Endothelial cell of umbilical vein (primary cell): Measurements from ENCODE around the gene LHFPL5. TPM values are rescaled to one million over a fixed set of nuclear protein-coding genes. Genes with fewer than 3 reads are reported as not detected.

ENCODE experiments used
- BruUV-seq: library from RNA; stranded (reverse); fragments of 400-500 nt; replicated peaks from 2 replicates; lab custom pipeline; 2021; lab: Mats Ljungman, UMichigan
- CTCF ChIA-PET: fragments of 300-600, 350-600 bp; sonication (Branson Sonifier 250); formaldehyde crosslinking; loops from one replicate; lab custom pipeline; 2021; ENCODE audit warnings: antibody characterized with exemption, inconsistent platforms; lab: Charles Lee
- POLR2A ChIA-PET: fragments of 300-600, 350-600 bp; sonication (Branson Sonifier 250); formaldehyde crosslinking; loops from one replicate; lab custom pipeline; 2021; ENCODE audit warnings: antibody characterized with exemption, inconsistent platforms; lab: Charles Lee
- DNase-seq: peaks from one replicate; pipeline ENCODE4 v3.0.0-alpha.2; 2011; ENCODE audit warnings: low read depth, low spot score
- FAIRE-seq: peaks from 2 replicates; lab custom pipeline; 2011; peaks lifted over from hg19 to GRCh38; lab: Jason Lieb, UNC
- H2AFZ ChIP-seq: 2 replicates; pipeline ENCODE4 v1.6.0; 2012; ENCODE audit warnings: low read depth, low read length, control low read depth, inconsistent platforms
- H3K27ac ChIP-seq: 2 replicates; pipeline ENCODE4 v1.5.1; 2011; ENCODE audit warnings: low read depth, mild to moderate bottlenecking, control low read depth, low read length, moderate library complexity; ENCODE audit not compliant: insufficient read depth
- H3K27me3 ChIP-seq, 2 experiments: 2 replicates each; pipeline versions ENCODE4 v1.6.0 to v1.6.1; 2011; ENCODE audit warnings: low read length in 2 of 2, mixed read lengths in 1 of 2; ENCODE audit not compliant: control insufficient read depth in 2 of 2, insufficient read depth in 2 of 2
- H3K36me3 ChIP-seq, 2 experiments: 2 replicates in 1 of 2; 3 replicates in 1 of 2; pipeline ENCODE4 v1.5.1; 2011; ENCODE audit warnings: low read length in 2 of 2, mild to moderate bottlenecking in 1 of 2, moderate library complexity in 1 of 2; ENCODE audit not compliant: control insufficient read depth in 2 of 2, insufficient read depth in 2 of 2; ENCODE audit errors: extremely low read depth in 1 of 2
- H3K4me1 ChIP-seq: 3 replicates; pipeline ENCODE4 v1.5.1; 2011; ENCODE audit warnings: mild to moderate bottlenecking, low read length; ENCODE audit not compliant: control insufficient read depth, insufficient read depth; ENCODE audit errors: extremely low read depth
- H3K4me2 ChIP-seq: 2 replicates; pipeline ENCODE4 v1.6.1; 2011; ENCODE audit warnings: low read length, control low read depth, mixed read lengths; ENCODE audit not compliant: insufficient read depth
- H3K4me3 ChIP-seq, 3 experiments: fragments of 200-600 bp in 1 of 3; sonication (generic), shearing (Covaris generic) in 1 of 3; replicated peaks in 1 of 3; 2 replicates each; pipeline ENCODE4 v1.5.1; 2011 to 2016; ENCODE audit warnings: control low read depth in 3 of 3, low read length in 3 of 3, mild to moderate bottlenecking in 2 of 3, inconsistent platforms in 1 of 3, low read depth in 1 of 3, moderate library complexity in 1 of 3; ENCODE audit not compliant: insufficient read depth in 1 of 3
- H3K79me2 ChIP-seq: 2 replicates; pipeline ENCODE4 v1.6.0; 2012; ENCODE audit warnings: low read length, inconsistent platforms; ENCODE audit not compliant: control insufficient read depth, insufficient read depth
- H3K9ac ChIP-seq: replicated peaks from 2 replicates; pipeline ENCODE3; 2011; ENCODE audit warnings: low read length, control low read depth; ENCODE audit not compliant: insufficient read depth; ENCODE audit errors: extremely low read depth
- H3K9me1 ChIP-seq: replicated peaks from 3 replicates; pipeline ENCODE4 v1.6.0; 2011; ENCODE audit warnings: mild to moderate bottlenecking, low read length; ENCODE audit not compliant: control insufficient read depth, insufficient read depth; ENCODE audit errors: extremely low read depth
- H3K9me3 ChIP-seq: replicated peaks from 2 replicates; pipeline ENCODE4 v1.5.1; 2012; ENCODE audit warnings: low read length, inconsistent platforms; ENCODE audit not compliant: control insufficient read depth, insufficient read depth
- H4K20me1 ChIP-seq: replicated peaks from 2 replicates; pipeline ENCODE3; 2011; ENCODE audit warnings: mild to moderate bottlenecking, low read length; ENCODE audit not compliant: control insufficient read depth, insufficient read depth; ENCODE audit errors: extremely low read depth
- EZH2 ChIP-seq: IDR thresholded peaks from 2 replicates; pipeline ENCODE4 v1.6.1; 2012; ENCODE audit warnings: borderline replicate concordance, low read depth, mild to moderate bottlenecking, moderate library complexity, low read length, inconsistent platforms; ENCODE audit not compliant: severe bottlenecking
- FOS ChIP-seq: IDR thresholded peaks from 2 replicates; pipeline ENCODE4 v1.6.1; 2011; ENCODE audit warnings: mild to moderate bottlenecking, low read length, moderate library complexity, borderline replicate concordance; ENCODE audit not compliant: insufficient read depth
- GATA2 ChIP-seq: IDR thresholded peaks from 2 replicates; pipeline ENCODE4 v1.7.0; 2011; ENCODE audit warnings: low read depth, mild to moderate bottlenecking, moderate library complexity, mixed read lengths, low read length; ENCODE audit not compliant: insufficient read length, insufficient read depth
- JUN ChIP-seq: IDR thresholded peaks from 2 replicates; pipeline ENCODE4 v1.6.1; 2011; ENCODE audit warnings: borderline replicate concordance, low read depth; ENCODE audit not compliant: insufficient read length, insufficient read depth
- MAX ChIP-seq: IDR thresholded peaks from 2 replicates; pipeline ENCODE4 v1.6.1; 2011; ENCODE audit not compliant: insufficient read depth, insufficient read length
- MYC ChIP-seq: IDR thresholded peaks from one replicate; pipeline ENCODE4 v1.6.1; 2011; ENCODE audit warnings: mild to moderate bottlenecking, low read depth, low read length
- POLR2A ChIP-seq: IDR thresholded peaks from 2 replicates; pipeline ENCODE4 v1.6.1; 2012; ENCODE audit warnings: low read depth, mild to moderate bottlenecking, control low read depth, low read length
- POLR2AphosphoS5 ChIP-seq: IDR thresholded peaks from 2 replicates; pipeline ENCODE4 v1.6.1; 2012; ENCODE audit warnings: low read depth, mild to moderate bottlenecking, control low read depth, low read length, moderate library complexity; ENCODE audit not compliant: insufficient read depth
- dilution Hi-C: fragments of 300-500 bp; cut with MboI; formaldehyde crosslinking; loops from one replicate; pipeline ENCODE4 v1.15.0; 2019; ENCODE audit warnings: low sequenced_read_pairs; ENCODE audit not compliant: extremely low pct_ligation_motif_present
- intact Hi-C: fragments of 100-400 bp; cut with micrococcal nuclease; formaldehyde crosslinking; loops from one replicate; pipeline ENCODE4 v1.10.0; 2022
- polyA plus RNA-seq, 4 experiments: library from polyadenylated mRNA; depleted of rRNA in 3 of 4; stranded (reverse) in 3 of 4; unstranded in 1 of 4; fragments of >200 nt; gene quantifications; 2 replicates each; pipeline versions ENCODE4 v1.2.1 to v1.2.3, GENCODE V29; 2011 to 2012; ENCODE audit warnings: missing spikeins in 1 of 4
- total RNA-seq: library from RNA; stranded (reverse); gene quantifications from 2 replicates; pipeline ENCODE4 v1.2.3, GENCODE V29; 2021
- TF ChIP-seq, protein P1 (sequence below), 2 donors: IDR thresholded peaks; 1 replicate in 1 of 2; 2 replicates in 1 of 2; pipeline ENCODE4 v1.5.1; 2011; ENCODE audit warnings: low read length in 2 of 2, mild to moderate bottlenecking in 2 of 2, moderate library complexity in 2 of 2, control low read depth in 1 of 2, inconsistent platforms in 1 of 2, low read depth in 1 of 2; ENCODE audit not compliant: insufficient read depth in 1 of 2; ENCODE audit errors: extremely low read depth in 1 of 2

The LHFPL5 gene
- total and polyA plus RNA-seq, 2 donors (not counting 3 experiments of a cell fraction or from before 2014, with no cell fraction given) = not detected

DNA sequence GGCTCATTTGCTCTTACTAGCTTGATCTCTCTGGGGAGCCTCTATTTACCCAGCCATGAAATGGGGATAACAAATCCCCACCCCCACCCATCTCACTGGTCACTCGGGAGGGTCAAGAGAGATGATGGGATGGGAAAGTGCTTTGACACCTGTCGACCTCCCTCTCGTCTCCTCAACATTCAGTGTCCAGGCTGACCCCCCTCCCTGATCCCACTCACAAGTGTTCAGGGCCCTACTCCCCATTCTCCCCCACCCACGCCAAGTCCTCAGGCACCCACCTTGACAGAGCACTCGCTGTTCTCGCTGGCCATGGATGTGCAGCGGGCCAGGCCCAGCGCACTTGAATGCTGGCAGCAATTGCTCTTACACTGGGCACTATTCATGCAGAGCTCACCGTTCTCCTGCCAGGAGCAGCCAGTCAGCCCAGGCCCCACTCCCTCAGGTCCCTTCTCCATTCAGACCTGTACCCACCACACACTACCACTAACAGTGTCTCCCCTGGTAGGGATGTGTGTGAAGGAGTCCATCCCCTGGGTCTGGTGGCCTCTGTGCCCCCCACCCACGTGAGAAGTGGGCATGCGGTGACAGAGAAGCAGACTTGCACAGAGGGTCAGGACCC lies 9.6 kb upstream of the LHFPL5 start:
- intact Hi-C loops = no loop called here
- Histone ChIP-seq H3K4me1 (no peaks in the 10 kb centered on the region), H3K27ac (no peak overlapping the region), H2AFZ (no peak overlapping the region), H3K4me2 (no peak overlapping the region), H3K9ac (no peak overlapping the region), H3K36me3 (no peaks in the 10 kb centered on the region), H3K27me3 (peaks cover 0 to 4% of the 10 kb centered on the region in 2 experiments), H4K20me1 (no peaks in the 10 kb centered on the region), H3K9me3 (no peaks in the 10 kb centered on the region), H3K4me3 (no peak overlapping the region), H3K9me1 (no peaks in the 10 kb centered on the region), H3K79me2 (no peaks in the 10 kb centered on the region)
- CTCF ChIA-PET = no interaction called here
- BruUV-seq = no TSS peak
- dilution Hi-C loops = no loop called here
- TF ChIP-seq GATA2 (no peak), EZH2 (no peak), MAX (no peak)
- FAIRE-seq (no peak), DNase-seq (no peak)
- POLR2A ChIA-PET = no interaction called here

- Histone ChIP-seq H3K4me2 (no peak overlapping the region), H3K36me3 (no peaks in the 10 kb centered on the region), H3K9me3 (no peaks in the 10 kb centered on the region), H3K4me1 (no peaks in the 10 kb centered on the region), H3K4me3 (no peak overlapping the region), H3K27me3 (peaks cover 0 to 4% of the 10 kb centered on the region in 2 experiments), H3K9ac (no peak overlapping the region), H3K9me1 (no peaks in the 10 kb centered on the region), H3K27ac (no peak overlapping the region), H2AFZ (no peak overlapping the region), H4K20me1 (no peaks in the 10 kb centered on the region), H3K79me2 (no peaks in the 10 kb centered on the region)
- no peak for DNase-seq
- dilution Hi-C loops (no loop called here), intact Hi-C loops (no loop called here)
- CTCF ChIA-PET = no interaction called here
- no TSS peak for BruUV-seq
- FAIRE-seq = no peak
- POLR2A ChIA-PET = no interaction called here
- TF ChIP-seq FOS (no peak), JUN (no peak), POLR2AphosphoS5 (no peak), MYC (no peak), GATA2 (no peak), EZH2 (no peak), POLR2A (no peak), MAX (no peak)
- TF ChIP-seq, protein P1, sequence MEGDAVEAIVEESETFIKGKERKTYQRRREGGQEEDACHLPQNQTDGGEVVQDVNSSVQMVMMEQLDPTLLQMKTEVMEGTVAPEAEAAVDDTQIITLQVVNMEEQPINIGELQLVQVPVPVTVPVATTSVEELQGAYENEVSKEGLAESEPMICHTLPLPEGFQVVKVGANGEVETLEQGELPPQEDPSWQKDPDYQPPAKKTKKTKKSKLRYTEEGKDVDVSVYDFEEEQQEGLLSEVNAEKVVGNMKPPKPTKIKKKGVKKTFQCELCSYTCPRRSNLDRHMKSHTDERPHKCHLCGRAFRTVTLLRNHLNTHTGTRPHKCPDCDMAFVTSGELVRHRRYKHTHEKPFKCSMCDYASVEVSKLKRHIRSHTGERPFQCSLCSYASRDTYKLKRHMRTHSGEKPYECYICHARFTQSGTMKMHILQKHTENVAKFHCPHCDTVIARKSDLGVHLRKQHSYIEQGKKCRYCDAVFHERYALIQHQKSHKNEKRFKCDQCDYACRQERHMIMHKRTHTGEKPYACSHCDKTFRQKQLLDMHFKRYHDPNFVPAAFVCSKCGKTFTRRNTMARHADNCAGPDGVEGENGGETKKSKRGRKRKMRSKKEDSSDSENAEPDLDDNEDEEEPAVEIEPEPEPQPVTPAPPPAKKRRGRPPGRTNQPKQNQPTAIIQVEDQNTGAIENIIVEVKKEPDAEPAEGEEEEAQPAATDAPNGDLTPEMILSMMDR (IDR thresholded peaks at IDR 0.05; ENCODE audit: extremely low read depth in 1 of 2, insufficient read depth in 1 of 2, low read depth in 1 of 2, low read length in 2 of 2) = no peak
Observed at GRCh38 chr6:35796236-35796635, 8.9 kb upstream of the LHFPL5 start.
